H1 (cell line): ENCODE measurements around the gene ARMC12. TPM values are rescaled to one million over a fixed set of nuclear protein-coding genes. Genes with fewer than 3 reads are reported as not detected.

Experiments used
- CHD2 ChIP-seq: IDR thresholded peaks from 2 replicates; pipeline ENCODE4 v1.6.1; 2012; ENCODE audit warnings: low read length, improper control_type of control experiment
- EP300 ChIP-seq, 2 experiments: IDR thresholded peaks; 1 replicate in 1 of 2; 2 replicates in 1 of 2; pipeline ENCODE4 v1.6.1; 2011 to 2012; ENCODE audit warnings: low read depth in 2 of 2, low read length in 2 of 2, mild to moderate bottlenecking in 2 of 2, borderline replicate concordance in 1 of 2, inconsistent platforms in 1 of 2, moderate library complexity in 1 of 2
- polyA plus RNA-seq, 7 experiments: library from polyadenylated mRNA; depleted of rRNA in 3 of 7; stranded (reverse) in 5 of 7; unstranded in 2 of 7; fragments of >200 nt in 5 of 7; fragments of 200-250 nt in 2 of 7; gene quantifications; 1 replicate in 5 of 7; 2 replicates in 1 of 7; 4 replicates in 1 of 7; pipeline versions ENCODE4 v1.2.1 to v1.2.3, GENCODE V29; 2011 to 2013; ENCODE audit warnings: missing spikeins in 2 of 7, mixed read lengths in 2 of 7
- total RNA-seq: library from RNA; stranded (reverse); fragmentation: NEBNext Ultra II Directional; extraction: Animal tissue kit (Norgen Biotek cat#: 25700); gene quantifications from 2 replicates; pipeline ENCODE4 v1.2.1, GENCODE V29; 2021

The ARMC12 gene
- total and polyA plus RNA-seq, 2 of the 8 experiments (the other 6 are each of a cell fraction or from before 2014, with no cell fraction given): 0.86 to 3.7 TPM

DNA sequence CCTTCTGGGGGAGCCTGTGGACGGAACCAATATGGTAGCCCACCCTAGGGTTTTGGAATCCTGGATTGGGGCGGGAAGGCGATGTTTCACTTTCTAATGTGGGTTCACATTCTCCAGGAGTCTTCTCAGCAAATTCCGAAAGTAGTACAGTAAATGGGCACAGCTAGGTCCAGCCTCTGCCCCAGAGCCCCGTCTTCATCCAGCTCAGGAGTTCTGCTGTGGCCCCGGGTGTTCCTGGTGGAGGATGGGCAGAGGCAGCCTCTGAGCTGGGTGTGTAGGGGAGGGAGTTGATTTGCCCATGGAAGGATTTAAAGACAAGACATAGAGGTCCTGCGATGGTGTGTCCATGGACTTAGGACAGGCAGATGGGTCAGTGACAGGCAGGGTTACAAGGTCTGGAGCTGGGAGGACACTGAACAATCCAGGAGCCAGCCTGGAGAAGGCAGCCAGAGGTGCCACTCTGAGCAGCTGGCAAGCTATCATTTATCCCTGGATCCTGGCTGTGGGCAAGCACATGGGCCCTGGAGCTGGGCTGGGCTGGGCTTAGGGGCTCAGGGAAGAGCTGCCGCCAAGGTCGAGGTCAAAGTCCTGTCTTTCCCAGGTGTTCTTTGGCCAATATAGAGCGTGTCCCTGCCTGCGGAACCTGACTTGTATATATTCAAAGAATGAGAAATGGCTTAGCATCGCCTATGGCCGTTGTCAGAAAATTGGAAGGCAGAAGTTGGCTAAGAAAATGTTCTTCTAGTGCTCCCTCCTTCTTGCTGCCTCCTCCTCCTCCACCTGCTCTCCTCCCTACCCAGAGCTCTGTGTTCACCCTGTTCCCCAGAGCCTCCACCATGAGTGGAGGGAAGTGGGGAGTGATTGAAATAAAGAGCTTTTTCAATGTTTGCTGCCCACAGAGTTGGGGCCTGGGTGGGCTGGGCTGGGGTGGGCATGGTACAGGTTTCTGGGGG is 50.7 kb downstream of the ARMC12 start (continued):
- TF ChIP-seq CHD2 (no peak), EP300 (IDR thresholded peaks at IDR 0.05; ENCODE audit: borderline replicate concordance in 1 of 2, low read depth in 2 of 2, low read length in 2 of 2) (no peak)
